B cell (primary cell): ENCODE results near the gene RBBP8NL. TPM values are rescaled to one million over a fixed set of nuclear protein-coding genes. Genes with fewer than 3 reads are reported as not detected.

Source experiments
- ATAC-seq: fragments of 200-7000 bp; cut with Tn5 transposase; one replicate; pipeline ENCODE4 v1.10.0; 2021; ENCODE audit warnings: low read depth, mild to moderate bottlenecking, moderate number of reproducible peaks, moderate library complexity
- CTCF ChIA-PET: fragments of 350-600 bp; sonication (Branson Sonifier 250); formaldehyde crosslinking; loops from one replicate; lab custom pipeline; 2021; ENCODE audit warnings: antibody characterized with exemption, inconsistent platforms; lab: Charles Lee
- POLR2A ChIA-PET: fragments of 350-600 bp; sonication (Branson Sonifier 250); formaldehyde crosslinking; loops from one replicate; lab custom pipeline; 2021; ENCODE audit warnings: antibody characterized with exemption; lab: Charles Lee
- DNase-seq: peaks from one replicate; pipeline ENCODE4 v3.0.0; 2013
- H2AFZ ChIP-seq: 2 replicates; pipeline ENCODE4 v1.6.1; 2012; ENCODE audit warnings: mild to moderate bottlenecking, low read depth, low read length; ENCODE audit not compliant: insufficient read depth, poor library complexity, severe bottlenecking
- H3K27ac ChIP-seq, 2 donors: 1 replicate in 1 of 2; 2 replicates in 1 of 2; pipeline ENCODE4 v1.5.1; 2012 to 2013; ENCODE audit warnings: low read length in 2 of 2, mild to moderate bottlenecking in 2 of 2, moderate library complexity in 1 of 2
- H3K27me3 ChIP-seq, 4 experiments: fragments of 200-600 bp in 1 of 4; sonication (generic) in 1 of 4; replicated peaks in 1 of 4; 1 replicate in 2 of 4; 2 replicates in 2 of 4; pipeline versions ENCODE4 v1.6.1 to v1.7.0; 2013 to 2016; ENCODE audit warnings: low read length in 3 of 4, mild to moderate bottlenecking in 2 of 4, mixed read lengths in 1 of 4, moderate library complexity in 1 of 4; ENCODE audit not compliant: insufficient read depth in 4 of 4, control insufficient read depth in 3 of 4; ENCODE audit errors: control extremely low read depth in 1 of 4
- H3K36me3 ChIP-seq, 2 experiments: replicated peaks in 1 of 2; 1 replicate in 1 of 2; 2 replicates in 1 of 2; pipeline versions ENCODE4 v1.6.1 to v1.7.1; 2013; ENCODE audit warnings: low read length in 1 of 2; ENCODE audit not compliant: insufficient read depth in 2 of 2, control insufficient read depth in 1 of 2; ENCODE audit errors: control extremely low read depth in 1 of 2, extremely low read depth in 1 of 2
- H3K4me1 ChIP-seq, 2 donors: fragments of 200-600 bp in 1 of 2; sonication (generic) in 1 of 2; 1 replicate in 1 of 2; 2 replicates in 1 of 2; pipeline versions ENCODE4 v1.5.1 to v1.6.1; 2013 to 2017; ENCODE audit warnings: low read length in 2 of 2; ENCODE audit not compliant: control insufficient read depth in 2 of 2, insufficient read depth in 2 of 2
- H3K4me2 ChIP-seq: replicated peaks from 2 replicates; pipeline ENCODE3; 2012; ENCODE audit warnings: mild to moderate bottlenecking, low read depth, low read length; ENCODE audit not compliant: poor library complexity, severe bottlenecking
- H3K4me3 ChIP-seq, 5 experiments: fragments of 200-600 bp in 1 of 5; sonication (generic) in 1 of 5; 1 replicate in 3 of 5; 2 replicates in 2 of 5; pipeline versions ENCODE4 v1.5.1 to v1.7.0; 2011 to 2016; ENCODE audit warnings: low read length in 4 of 5, mild to moderate bottlenecking in 4 of 5, low read depth in 2 of 5, control low read depth in 1 of 5, moderate library complexity in 1 of 5; ENCODE audit not compliant: insufficient read depth in 1 of 5; ENCODE audit errors: control extremely low read depth in 1 of 5, extremely low read depth in 1 of 5
- H3K79me2 ChIP-seq: fragments of 200-600 bp; sonication (generic); one replicate; pipeline ENCODE4 v1.6.0; 2016; ENCODE audit warnings: low read length; ENCODE audit not compliant: control insufficient read depth, insufficient read depth
- H3K9ac ChIP-seq: fragments of 200-600 bp; sonication (generic); 2 replicates; pipeline ENCODE4 v1.6.1; 2017; ENCODE audit warnings: mild to moderate bottlenecking, low read length, moderate library complexity
- H3K9me3 ChIP-seq, 3 donors: one replicate each; pipeline versions ENCODE4 v1.6.1 to v1.7.1; 2013; ENCODE audit warnings: low read length in 2 of 3; ENCODE audit not compliant: control insufficient read depth in 2 of 3, insufficient read depth in 1 of 3; ENCODE audit errors: control extremely low read depth in 1 of 3
- H4K20me1 ChIP-seq: 2 replicates; pipeline ENCODE4 v1.6.0; 2012; ENCODE audit warnings: mild to moderate bottlenecking, low read length; ENCODE audit not compliant: insufficient read depth, control insufficient read depth, poor library complexity, severe bottlenecking
- H3K27ac Mint-ChIP-seq: one replicate; pipeline ENCODE4 v1.8.0; 2021; ENCODE audit warnings: mixed read lengths
- H3K27me3 Mint-ChIP-seq: one replicate; pipeline ENCODE4 v1.8.0; 2021; ENCODE audit warnings: mixed read lengths
- H3K4me1 Mint-ChIP-seq: one replicate; pipeline ENCODE4 v1.8.0; 2021; ENCODE audit warnings: mixed read lengths
- H3K4me3 Mint-ChIP-seq: one replicate; pipeline ENCODE4 v1.8.0; 2021; ENCODE audit warnings: mixed read lengths
- H3K9me3 Mint-ChIP-seq: one replicate; pipeline ENCODE4 v1.8.0; 2022; ENCODE audit warnings: mixed read lengths; ENCODE audit not compliant: insufficient read depth
- EZH2 ChIP-seq: IDR thresholded peaks from 2 replicates; pipeline ENCODE4 v1.6.1; 2012; ENCODE audit warnings: borderline replicate concordance, low read depth, mild to moderate bottlenecking, moderate library complexity, low read length; ENCODE audit not compliant: insufficient read depth, poor library complexity, severe bottlenecking
- WGBS: methylation state at CpG from one replicate; pipeline ENCODE4 v1.1.5; 2013; ENCODE audit warnings: missing lambda C conversion rate; ENCODE audit not compliant: insufficient coverage; 5-methylcytosine and 5-hydroxymethylcytosine counted together
- intact Hi-C: fragments of 100-400 bp; cut with micrococcal nuclease; formaldehyde crosslinking; loops from one replicate; pipeline ENCODE4 v1.10.0; 2022
- polyA plus RNA-seq: library from polyadenylated mRNA; depleted of rRNA; stranded (reverse); fragments of >200 nt; gene quantifications from 2 replicates; pipeline ENCODE4 v1.2.3, GENCODE V29; 2012
- total RNA-seq, 2 donors: library from RNA; stranded (reverse); fragments of 120-200 nt in 1 of 2; gene quantifications; 1 replicate in 1 of 2; 2 replicates in 1 of 2; pipeline versions ENCODE4 v1.2.3 to v1.2.4, GENCODE V29; 2013 to 2022
- TF ChIP-seq, protein P1 (sequence below): fragments of 200-600 bp; IDR thresholded peaks from one replicate; pipeline ENCODE4 v1.8.0; 2022; ENCODE audit warnings: antibody characterized with exemption, mild to moderate bottlenecking

RBBP8NL gene
- total and polyA plus RNA-seq, 2 donors (not counting 1 experiment from before 2014, with no cell fraction given): not detected

DNA sequence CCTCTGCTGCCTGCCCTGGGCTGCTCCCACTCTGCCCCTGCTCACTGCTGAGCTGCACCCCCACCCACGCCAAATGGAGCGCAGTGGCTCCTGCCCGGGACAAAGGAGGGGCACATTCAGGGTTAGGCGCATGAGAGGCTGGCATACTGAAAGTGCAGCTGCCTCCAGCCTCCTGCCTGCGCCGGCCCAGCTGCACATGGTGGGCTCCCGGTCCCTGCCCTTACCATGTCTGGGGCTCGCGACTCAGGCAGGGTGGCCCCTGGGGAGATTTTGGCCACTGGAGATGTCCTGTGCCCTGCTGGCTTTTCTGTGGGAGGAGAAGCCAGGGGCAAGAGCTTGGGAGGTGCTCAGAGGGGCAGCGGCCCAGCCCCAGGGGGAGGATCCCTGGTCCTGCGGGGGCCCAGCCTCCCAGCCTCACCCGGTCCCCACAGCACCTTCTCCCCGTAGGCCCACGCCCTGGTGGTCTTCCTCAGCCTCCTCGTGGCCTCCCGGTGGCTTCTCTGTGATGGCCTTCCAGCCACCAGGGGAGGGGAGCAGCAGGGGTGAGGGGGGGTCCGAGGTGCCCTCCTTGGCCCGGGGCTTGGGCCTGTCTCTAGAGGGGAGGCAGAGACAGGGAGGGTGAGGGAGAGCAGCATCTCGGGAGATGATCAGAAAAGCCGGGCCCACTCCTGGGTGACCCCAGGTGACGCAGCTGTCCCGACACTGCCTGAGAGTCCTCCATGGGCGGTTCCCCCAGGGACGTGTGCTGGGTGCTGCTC, 11.8 kb downstream of the RBBP8NL start:
- Mint-ChIP-seq H3K4me1 (no peaks in the 10 kb centered on the region), H3K27ac (no peak overlapping the region)
- H3K27me3 ChIP-seq: peaks cover 0 to 8% (median 0%) of the 10 kb centered on the region in 4 experiments

DNA sequence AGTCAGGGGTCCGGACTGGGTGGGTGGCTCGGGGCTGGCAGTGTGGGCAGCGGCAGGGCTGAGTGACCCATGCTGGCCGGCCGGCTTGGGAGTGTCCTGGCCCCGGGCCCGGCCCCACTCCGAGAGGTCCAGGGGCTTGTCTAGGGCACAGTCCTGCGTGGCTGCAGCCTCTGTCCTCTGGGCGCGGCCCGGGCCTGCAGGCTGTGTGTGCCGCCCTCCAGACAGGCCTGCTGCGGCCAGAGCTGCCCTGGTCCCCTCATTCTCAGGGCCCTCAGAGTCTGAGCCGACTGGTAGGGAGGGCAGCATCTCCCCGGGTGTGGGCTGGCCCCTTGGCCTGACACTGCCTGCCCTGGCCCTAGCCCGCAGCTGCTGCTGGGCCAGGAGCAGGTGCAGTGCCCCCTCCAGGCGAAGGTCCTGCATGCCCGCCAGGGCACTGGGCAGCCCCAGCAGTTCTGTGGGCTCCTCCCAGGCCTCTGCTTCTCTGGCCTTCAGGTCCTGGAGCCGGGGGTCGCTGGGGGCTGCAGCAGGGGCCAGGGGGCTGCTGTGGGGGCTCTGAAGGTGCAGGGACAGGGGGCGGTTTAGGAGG, 13.3 kb downstream of the RBBP8NL start:
- Histone ChIP-seq H3K27ac (no peak overlapping the region), H3K4me3 (no peak overlapping the region), H3K79me2 (no peaks in the 10 kb centered on the region), H3K4me1 (peaks cover 11 to 15% of the 10 kb centered on the region in 2 donors), H4K20me1 (no peaks in the 10 kb centered on the region), H3K36me3 (no peaks in the 10 kb centered on the region), H3K9ac (no peak overlapping the region), H2AFZ (no peak overlapping the region), H3K4me2 (no peak overlapping the region), H3K9me3 (no peaks in the 10 kb centered on the region), H3K27me3 (peaks cover 0 to 8% (median 0%) of the 10 kb centered on the region in 4 experiments)
- TF ChIP-seq, protein P1, sequence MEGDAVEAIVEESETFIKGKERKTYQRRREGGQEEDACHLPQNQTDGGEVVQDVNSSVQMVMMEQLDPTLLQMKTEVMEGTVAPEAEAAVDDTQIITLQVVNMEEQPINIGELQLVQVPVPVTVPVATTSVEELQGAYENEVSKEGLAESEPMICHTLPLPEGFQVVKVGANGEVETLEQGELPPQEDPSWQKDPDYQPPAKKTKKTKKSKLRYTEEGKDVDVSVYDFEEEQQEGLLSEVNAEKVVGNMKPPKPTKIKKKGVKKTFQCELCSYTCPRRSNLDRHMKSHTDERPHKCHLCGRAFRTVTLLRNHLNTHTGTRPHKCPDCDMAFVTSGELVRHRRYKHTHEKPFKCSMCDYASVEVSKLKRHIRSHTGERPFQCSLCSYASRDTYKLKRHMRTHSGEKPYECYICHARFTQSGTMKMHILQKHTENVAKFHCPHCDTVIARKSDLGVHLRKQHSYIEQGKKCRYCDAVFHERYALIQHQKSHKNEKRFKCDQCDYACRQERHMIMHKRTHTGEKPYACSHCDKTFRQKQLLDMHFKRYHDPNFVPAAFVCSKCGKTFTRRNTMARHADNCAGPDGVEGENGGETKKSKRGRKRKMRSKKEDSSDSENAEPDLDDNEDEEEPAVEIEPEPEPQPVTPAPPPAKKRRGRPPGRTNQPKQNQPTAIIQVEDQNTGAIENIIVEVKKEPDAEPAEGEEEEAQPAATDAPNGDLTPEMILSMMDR: no peak
- TF ChIP-seq EZH2: no peak
- ChIA-PET CTCF (no interaction called here), POLR2A (no interaction called here)
- WGBS: 90% methylated on average over 22 of the region's 22 CpGs
- no peak overlapping the region for H3K27ac Mint-ChIP-seq
- ATAC-seq (no peak), DNase-seq (no peak)
- no peaks in the 10 kb centered on the region for H3K9me3 Mint-ChIP-seq
- H3K4me1 Mint-ChIP-seq: peaks cover 12% of the 10 kb centered on the region
- H3K4me3 Mint-ChIP-seq: no peak overlapping the region
- intact Hi-C loops: no loop called here
- H3K27me3 Mint-ChIP-seq: no peaks in the 10 kb centered on the region

More for the DNA sequence above, 11.8 kb downstream of the RBBP8NL start:
- H4K20me1 ChIP-seq: no peaks in the 10 kb centered on the region
- TF ChIP-seq EZH2: no peak
- TF ChIP-seq, protein P1: no peak
- H3K27ac ChIP-seq: no peak overlapping the region
- no peaks in the 10 kb centered on the region for H3K79me2 ChIP-seq
- Mint-ChIP-seq H3K9me3 (no peaks in the 10 kb centered on the region), H3K4me3 (no peak overlapping the region), H3K27me3 (no peaks in the 10 kb centered on the region)
- WGBS: 87% methylated on average over 24 of the region's 24 CpGs
- ChIA-PET CTCF (no interaction called here), POLR2A (no interaction called here)
- intact Hi-C loops: no loop called here
- H3K4me1 ChIP-seq: peaks cover 0 to 1% of the 10 kb centered on the region in 2 donors
- no peaks in the 10 kb centered on the region for H3K9me3 ChIP-seq
- H3K4me3 ChIP-seq: no peak overlapping the region
- H3K36me3 ChIP-seq: no peaks in the 10 kb centered on the region
- DNase-seq (no peak), ATAC-seq (no peak)
- no peak overlapping the region for H3K9ac ChIP-seq
- H2AFZ ChIP-seq: no peak overlapping the region
- H3K4me2 ChIP-seq: no peak overlapping the region
